Endothelial cell of umbilical vein (primary cell): ENCODE data around the gene PHKG2. TPM values are rescaled to one million over a fixed set of nuclear protein-coding genes. Genes with fewer than 3 reads are reported as not detected.

Source experiments
- BruUV-seq: library from RNA; stranded (reverse); fragments of 400-500 nt; replicated peaks from 2 replicates; lab custom pipeline; 2021; lab: Mats Ljungman, UMichigan
- CTCF ChIA-PET: fragments of 300-600, 350-600 bp; sonication (Branson Sonifier 250); formaldehyde crosslinking; loops from one replicate; lab custom pipeline; 2021; ENCODE audit warnings: antibody characterized with exemption, inconsistent platforms; lab: Charles Lee
- POLR2A ChIA-PET: fragments of 300-600, 350-600 bp; sonication (Branson Sonifier 250); formaldehyde crosslinking; loops from one replicate; lab custom pipeline; 2021; ENCODE audit warnings: antibody characterized with exemption, inconsistent platforms; lab: Charles Lee
- DNase-seq: peaks from one replicate; pipeline ENCODE4 v3.0.0-alpha.2; 2011; ENCODE audit warnings: low read depth, low spot score
- FAIRE-seq: peaks from 2 replicates; lab custom pipeline; 2011; peaks lifted over from hg19 to GRCh38; lab: Jason Lieb, UNC
- H2AFZ ChIP-seq: 2 replicates; pipeline ENCODE4 v1.6.0; 2012; ENCODE audit warnings: low read depth, low read length, control low read depth, inconsistent platforms
- H3K27ac ChIP-seq: 2 replicates; pipeline ENCODE4 v1.5.1; 2011; ENCODE audit warnings: low read depth, mild to moderate bottlenecking, control low read depth, low read length, moderate library complexity; ENCODE audit not compliant: insufficient read depth
- H3K27me3 ChIP-seq, 2 experiments: 2 replicates each; pipeline versions ENCODE4 v1.6.0 to v1.6.1; 2011; ENCODE audit warnings: low read length in 2 of 2, mixed read lengths in 1 of 2; ENCODE audit not compliant: control insufficient read depth in 2 of 2, insufficient read depth in 2 of 2
- H3K36me3 ChIP-seq, 2 experiments: 2 replicates in 1 of 2; 3 replicates in 1 of 2; pipeline ENCODE4 v1.5.1; 2011; ENCODE audit warnings: low read length in 2 of 2, mild to moderate bottlenecking in 1 of 2, moderate library complexity in 1 of 2; ENCODE audit not compliant: control insufficient read depth in 2 of 2, insufficient read depth in 2 of 2; ENCODE audit errors: extremely low read depth in 1 of 2
- H3K4me1 ChIP-seq: 3 replicates; pipeline ENCODE4 v1.5.1; 2011; ENCODE audit warnings: mild to moderate bottlenecking, low read length; ENCODE audit not compliant: control insufficient read depth, insufficient read depth; ENCODE audit errors: extremely low read depth
- H3K4me2 ChIP-seq: 2 replicates; pipeline ENCODE4 v1.6.1; 2011; ENCODE audit warnings: low read length, control low read depth, mixed read lengths; ENCODE audit not compliant: insufficient read depth
- H3K4me3 ChIP-seq, 3 experiments: fragments of 200-600 bp in 1 of 3; sonication (generic), shearing (Covaris generic) in 1 of 3; replicated peaks in 1 of 3; 2 replicates each; pipeline ENCODE4 v1.5.1; 2011 to 2016; ENCODE audit warnings: control low read depth in 3 of 3, low read length in 3 of 3, mild to moderate bottlenecking in 2 of 3, inconsistent platforms in 1 of 3, low read depth in 1 of 3, moderate library complexity in 1 of 3; ENCODE audit not compliant: insufficient read depth in 1 of 3
- H3K79me2 ChIP-seq: 2 replicates; pipeline ENCODE4 v1.6.0; 2012; ENCODE audit warnings: low read length, inconsistent platforms; ENCODE audit not compliant: control insufficient read depth, insufficient read depth
- H3K9ac ChIP-seq: replicated peaks from 2 replicates; pipeline ENCODE3; 2011; ENCODE audit warnings: low read length, control low read depth; ENCODE audit not compliant: insufficient read depth; ENCODE audit errors: extremely low read depth
- H3K9me1 ChIP-seq: replicated peaks from 3 replicates; pipeline ENCODE4 v1.6.0; 2011; ENCODE audit warnings: mild to moderate bottlenecking, low read length; ENCODE audit not compliant: control insufficient read depth, insufficient read depth; ENCODE audit errors: extremely low read depth
- H3K9me3 ChIP-seq: replicated peaks from 2 replicates; pipeline ENCODE4 v1.5.1; 2012; ENCODE audit warnings: low read length, inconsistent platforms; ENCODE audit not compliant: control insufficient read depth, insufficient read depth
- H4K20me1 ChIP-seq: replicated peaks from 2 replicates; pipeline ENCODE3; 2011; ENCODE audit warnings: mild to moderate bottlenecking, low read length; ENCODE audit not compliant: control insufficient read depth, insufficient read depth; ENCODE audit errors: extremely low read depth
- EZH2 ChIP-seq: IDR thresholded peaks from 2 replicates; pipeline ENCODE4 v1.6.1; 2012; ENCODE audit warnings: borderline replicate concordance, low read depth, mild to moderate bottlenecking, moderate library complexity, low read length, inconsistent platforms; ENCODE audit not compliant: severe bottlenecking
- JUN ChIP-seq: IDR thresholded peaks from 2 replicates; pipeline ENCODE4 v1.6.1; 2011; ENCODE audit warnings: borderline replicate concordance, low read depth; ENCODE audit not compliant: insufficient read length, insufficient read depth
- MAX ChIP-seq: IDR thresholded peaks from 2 replicates; pipeline ENCODE4 v1.6.1; 2011; ENCODE audit not compliant: insufficient read depth, insufficient read length
- POLR2A ChIP-seq: IDR thresholded peaks from 2 replicates; pipeline ENCODE4 v1.6.1; 2012; ENCODE audit warnings: low read depth, mild to moderate bottlenecking, control low read depth, low read length
- POLR2AphosphoS5 ChIP-seq: IDR thresholded peaks from 2 replicates; pipeline ENCODE4 v1.6.1; 2012; ENCODE audit warnings: low read depth, mild to moderate bottlenecking, control low read depth, low read length, moderate library complexity; ENCODE audit not compliant: insufficient read depth
- dilution Hi-C: fragments of 300-500 bp; cut with MboI; formaldehyde crosslinking; loops from one replicate; pipeline ENCODE4 v1.15.0; 2019; ENCODE audit warnings: low sequenced_read_pairs; ENCODE audit not compliant: extremely low pct_ligation_motif_present
- intact Hi-C: fragments of 100-400 bp; cut with micrococcal nuclease; formaldehyde crosslinking; loops from one replicate; pipeline ENCODE4 v1.10.0; 2022
- polyA plus RNA-seq, 4 experiments: library from polyadenylated mRNA; depleted of rRNA in 3 of 4; stranded (reverse) in 3 of 4; unstranded in 1 of 4; fragments of >200 nt; gene quantifications; 2 replicates each; pipeline versions ENCODE4 v1.2.1 to v1.2.3, GENCODE V29; 2011 to 2012; ENCODE audit warnings: missing spikeins in 1 of 4
- total RNA-seq: library from RNA; stranded (reverse); gene quantifications from 2 replicates; pipeline ENCODE4 v1.2.3, GENCODE V29; 2021

The PHKG2 gene
- total and polyA plus RNA-seq, 2 donors (not counting 3 experiments of a cell fraction or from before 2014, with no cell fraction given): 33.0 to 48.8 TPM

DNA sequence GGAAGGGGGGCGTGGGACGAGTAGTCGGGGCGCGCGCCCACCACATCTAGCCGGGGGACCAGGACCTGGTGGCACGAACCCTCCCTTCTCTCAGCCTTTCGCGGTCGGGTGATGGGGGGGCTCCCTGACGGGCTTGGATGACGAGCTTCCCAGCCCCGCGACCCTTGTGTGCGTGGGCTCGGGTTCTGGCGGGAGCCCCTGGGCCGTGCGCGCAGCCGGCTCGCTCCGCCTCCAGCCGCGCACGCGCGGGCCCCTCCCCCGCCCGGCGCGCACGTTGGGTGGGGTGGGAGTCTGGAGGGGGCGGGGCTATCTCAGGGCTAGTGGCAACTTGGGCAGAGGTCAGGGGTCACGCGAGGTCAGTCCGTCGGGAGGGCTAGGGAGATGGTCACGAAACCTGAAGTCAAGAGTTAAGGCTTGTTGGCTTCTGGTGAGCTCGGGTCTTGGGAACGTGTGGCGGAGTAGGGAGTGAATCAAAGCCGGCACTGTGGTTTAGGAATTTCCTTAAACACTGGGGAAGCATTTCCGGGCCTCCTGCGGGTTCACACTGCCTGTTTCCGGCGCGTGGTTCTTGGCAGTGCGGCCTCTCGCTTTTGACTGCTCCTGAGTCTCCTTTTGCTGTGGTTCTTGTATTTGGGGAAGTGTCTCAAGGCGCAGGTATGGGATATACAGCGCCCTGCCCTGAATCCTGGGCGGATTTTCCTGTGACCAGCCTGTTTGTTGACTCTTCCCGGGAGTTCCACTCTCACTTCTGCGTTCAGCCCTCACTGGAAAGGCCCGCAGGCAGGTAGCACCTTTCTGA is 49.2 kb upstream of the PHKG2 start, which contains the start of gene SRCAP:
Gene SRCAP, plus strand, starts transcription at position 356 of the 799 bp plus-strand sequence. CDS start 1,654 bp downstream, outside the sequence.
- Histone ChIP-seq H3K9ac (peak within 1 kb of the TSS; percentile 99), H3K36me3 (peaks cover 7 to 18% of the 10 kb centered on the region in 2 experiments), H3K9me1 (no peaks in the 10 kb centered on the region), H3K9me3 (no peaks in the 10 kb centered on the region), H3K79me2 (peaks cover 28% of the 10 kb centered on the region), H3K27ac (peak within 1 kb of the TSS; percentile 94), H3K4me2 (peak within 1 kb of the TSS; percentile 87), H3K4me1 (peaks cover 26% of the 10 kb centered on the region), H4K20me1 (peaks cover 3% of the 10 kb centered on the region), H3K27me3 (no peaks in the 10 kb centered on the region), H3K4me3 (peak within 1 kb of the TSS; percentile 49 to 99 (median 77)), H2AFZ (peak within 1 kb of the TSS; percentile 40)
- POLR2A ChIA-PET: interaction anchor here (1.0 kb wide), 1 partner anchor 41 kb away, joined by 3 read pairs; the partner anchor contains the start of gene FBRS
- TF ChIP-seq POLR2A (peak; percentile 54), EZH2 (no peak), JUN (no peak), POLR2AphosphoS5 (peak; percentile 67), MAX (no peak)
- DNase-seq: peak; percentile 88
- intact Hi-C loops: loop anchor here (1.0 to 5.0 kb wide), 7 partner anchors 14 to 224 kb away; partner anchors contain the start of genes FBRS, FBXL19, PHKG2 and PRR14
- peak; percentile 91 for FAIRE-seq
- dilution Hi-C loops: no loop called here
- CTCF ChIA-PET: no interaction called here
- no TSS peak for BruUV-seq
